Hepatocyte (in vitro differentiated cells): ENCODE data around the gene UVRAG. TPM values are rescaled to one million over a fixed set of nuclear protein-coding genes. Genes with fewer than 3 reads are reported as not detected.
"Not testable (repeated sequence)": the region's sequence is repeated elsewhere in the genome, so short reads cannot be mapped to it uniquely, and the experiment has no call there.

Experiments
- DNase-seq: peaks from one replicate; pipeline ENCODE4 v3.0.0-alpha.2; 2016; ENCODE audit warnings: low spot score
- H2AFZ ChIP-seq: fragments of 200-600 bp; sonication (generic); 2 replicates; pipeline ENCODE4 v1.6.0; 2016; ENCODE audit warnings: antibody characterized with exemption, mild to moderate bottlenecking
- H3K27ac ChIP-seq: fragments of 200-600 bp; sonication (generic); 2 replicates; pipeline ENCODE4 v1.5.1; 2016; ENCODE audit warnings: mild to moderate bottlenecking
- H3K27me3 ChIP-seq: fragments of 200-600 bp; sonication (generic); 2 replicates; pipeline ENCODE4 v1.6.1; 2016
- H3K36me3 ChIP-seq: fragments of 200-600 bp; sonication (generic); replicated peaks from 2 replicates; pipeline ENCODE4 v1.5.1; 2016; ENCODE audit warnings: low read depth; ENCODE audit not compliant: insufficient read depth
- H3K4me1 ChIP-seq: fragments of 200-600 bp; sonication (generic); 2 replicates; pipeline ENCODE4 v1.5.1; 2016; ENCODE audit warnings: mild to moderate bottlenecking, moderate library complexity; ENCODE audit not compliant: insufficient read depth
- H3K4me2 ChIP-seq: fragments of 200-600 bp; sonication (generic); 2 replicates; pipeline ENCODE4 v1.6.0; 2016
- H3K4me3 ChIP-seq: fragments of 200-600 bp; sonication (generic); 2 replicates; pipeline ENCODE4 v1.5.1; 2016; ENCODE audit warnings: mild to moderate bottlenecking
- H3K79me2 ChIP-seq: fragments of 200-600 bp; sonication (generic); 2 replicates; pipeline ENCODE4 v1.6.0; 2017; ENCODE audit warnings: mild to moderate bottlenecking
- H3K9me2 ChIP-seq: fragments of 200-600 bp; sonication (generic); replicated peaks from 2 replicates; pipeline ENCODE4 v1.6.0; 2017; ENCODE audit warnings: mild to moderate bottlenecking; ENCODE audit not compliant: insufficient read depth
- H3K9me3 ChIP-seq: fragments of 200-600 bp; sonication (generic); 2 replicates; pipeline ENCODE4 v1.5.1; 2016; ENCODE audit warnings: low read depth, mild to moderate bottlenecking
- H4K20me1 ChIP-seq: fragments of 200-600 bp; sonication (generic); 2 replicates; pipeline ENCODE4 v1.6.0; 2016; ENCODE audit warnings: mild to moderate bottlenecking; ENCODE audit not compliant: insufficient read depth, poor library complexity, severe bottlenecking
- CTCF ChIP-seq: fragments of 200-600 bp; sonication (generic); IDR thresholded peaks from 2 replicates; pipeline ENCODE4 v1.5.1; 2016; ENCODE audit warnings: antibody characterized with exemption, mild to moderate bottlenecking; ENCODE audit not compliant: poor library complexity
- EZH2 ChIP-seq: fragments of 200-600 bp; sonication (generic); IDR thresholded peaks from 2 replicates; pipeline ENCODE4 v1.6.1; 2016; ENCODE audit warnings: antibody characterized with exemption, mild to moderate bottlenecking, borderline replicate concordance
- EZH2phosphoT487 ChIP-seq: fragments of 200-600 bp; sonication (generic); IDR thresholded peaks from one replicate; pipeline ENCODE4 v1.6.1; 2018; ENCODE audit warnings: antibody characterized with exemption, mild to moderate bottlenecking, low read depth, moderate library complexity; ENCODE audit not compliant: unreplicated experiment, severe bottlenecking
- WGBS: methylation state at CpG from one replicate; pipeline ENCODE4 v1.1.6; 2016; ENCODE audit warnings: low lambda C conversion rate; ENCODE audit errors: missing lambda C conversion rate; 5-methylcytosine and 5-hydroxymethylcytosine counted together
- polyA plus RNA-seq: library from polyadenylated mRNA; unstranded; fragments of >200 nt; fragmentation: Nextera tagmentation; extraction: Ambion mirVana; gene quantifications from 2 replicates; pipeline ENCODE4 v1.2.1, GENCODE V29; 2016
- total RNA-seq: library from RNA; depleted of rRNA; stranded (reverse); fragments of >200 nt; gene quantifications from 2 replicates; pipeline ENCODE4 v1.2.3, GENCODE V29; 2014

Gene UVRAG
- total and polyA plus RNA-seq, 2 experiments from 2014 or later: 15.3 to 36.5 TPM

- Histone ChIP-seq H3K27ac (no peak overlapping the region), H3K4me2 (no peak overlapping the region), H3K36me3 (no peaks in the 10 kb centered on the region), H4K20me1 (no peaks in the 10 kb centered on the region), H3K4me3 (no peak overlapping the region), H3K9me3 (peaks cover 7% of the 10 kb centered on the region), H3K9me2 (no peaks in the 10 kb centered on the region), H3K79me2 (peaks cover 8% of the 10 kb centered on the region), H3K4me1 (peaks cover 10% of the 10 kb centered on the region), H2AFZ (no peak overlapping the region), H3K27me3 (no peaks in the 10 kb centered on the region)
- WGBS: 89% methylated on average over 5 of the region's 5 CpGs
- TF ChIP-seq EZH2: no peak
- TF ChIP-seq CTCF: no peak
- no peak for TF ChIP-seq EZH2phosphoT487
- DNase-seq: no peak
Measured at GRCh38 chr11:75930534-75930933, 115.5 kb downstream of the UVRAG start.

GRCh38 chr11:75931124-75931523 is 116.1 kb downstream of the UVRAG start:
- no peak for DNase-seq
- H3K4me2 ChIP-seq: no peak overlapping the region
- no peaks in the 10 kb centered on the region for H3K9me2 ChIP-seq
- peaks cover 7% of the 10 kb centered on the region for H3K9me3 ChIP-seq
- peaks cover 4% of the 10 kb centered on the region for H3K4me1 ChIP-seq
- no peak overlapping the region for H3K27ac ChIP-seq
- no peaks in the 10 kb centered on the region for H3K27me3 ChIP-seq
- H3K79me2 ChIP-seq: peaks cover 8% of the 10 kb centered on the region
- 94% methylated on average over 1 of the region's 1 CpG for WGBS
- H3K4me3 ChIP-seq: no peak overlapping the region
- H2AFZ ChIP-seq: no peak overlapping the region
- no peak for TF ChIP-seq CTCF
- no peak for TF ChIP-seq EZH2phosphoT487
- no peak for TF ChIP-seq EZH2
- H4K20me1 ChIP-seq: no peaks in the 10 kb centered on the region
- H3K36me3 ChIP-seq: no peaks in the 10 kb centered on the region

GRCh38 chr11:75933736-75934135 is 118.7 kb downstream of the UVRAG start:
- not testable (repeated sequence) for H3K27me3 ChIP-seq, H3K27ac ChIP-seq, DNase-seq, H3K4me1 ChIP-seq, H3K9me2 ChIP-seq, H3K4me2 ChIP-seq, H3K4me3 ChIP-seq, H3K36me3 ChIP-seq, H2AFZ ChIP-seq, H3K9me3 ChIP-seq, H3K79me2 ChIP-seq, H4K20me1 ChIP-seq
- WGBS: 89% methylated on average over 1 of the region's 1 CpG

GRCh38 chr11:75934851-75935250 is 119.8 kb downstream of the UVRAG start:
- H3K79me2 ChIP-seq: peaks cover 2% of the 10 kb centered on the region
- H2AFZ ChIP-seq: no peak overlapping the region
- no peaks in the 10 kb centered on the region for H4K20me1 ChIP-seq
- H3K4me1 ChIP-seq: no peaks in the 10 kb centered on the region
- no peak overlapping the region for H3K27ac ChIP-seq
- H3K4me2 ChIP-seq: no peak overlapping the region
- H3K9me2 ChIP-seq: no peaks in the 10 kb centered on the region
- peaks cover 7% of the 10 kb centered on the region for H3K9me3 ChIP-seq
- no peaks in the 10 kb centered on the region for H3K27me3 ChIP-seq
- no peak for TF ChIP-seq CTCF
- TF ChIP-seq EZH2: no peak
- TF ChIP-seq EZH2phosphoT487: no peak
- no peak overlapping the region for H3K4me3 ChIP-seq
- DNase-seq: no peak
- H3K36me3 ChIP-seq: no peaks in the 10 kb centered on the region
